C1 segment of cervical spinal cord (tissue), 14 donors: ENCODE data around the gene ABHD12B.
A peak's percentile ranks its signal among the peaks of the same experiment; 100 is the strongest.
"Not testable (repeated sequence)": the region's sequence is repeated elsewhere in the genome, so short reads cannot be mapped to it uniquely, and the experiment has no call there.

ENCODE experiments used
- DNase-seq, 14 donors: peaks; one replicate each; lab custom pipeline; 2025; lab: John Stamatoyannopoulos, UW

ABHD12B gene

GRCh38 chr14:50935126-50936015, 63.5 kb downstream of the ABHD12B start:
- DNase-seq: no peak

GRCh38 chr14:50936016-50936340, 64.1 kb downstream of the ABHD12B start:
- no peak for DNase-seq

- no peak for DNase-seq
Measured at GRCh38 chr14:50936882-50937281, 65.0 kb downstream of the ABHD12B start.

GRCh38 chr14:50937325-50937724, 65.5 kb downstream of the ABHD12B start:
- DNase-seq: no peak

GRCh38 chr14:50937800-50938199, 65.9 kb downstream of the ABHD12B start:
- no peak for DNase-seq

- DNase-seq: no peak
Measured at GRCh38 chr14:50941151-50941550, 69.3 kb downstream of the ABHD12B start.

GRCh38 chr14:50941638-50942037, 69.8 kb downstream of the ABHD12B start:
- not testable (repeated sequence) for DNase-seq

- peak in 1 of 14 donors; percentile 16 for DNase-seq
Measured at GRCh38 chr14:50943261-50943942, 71.5 kb downstream of the ABHD12B start.

GRCh38 chr14:50943943-50944646, 72.2 kb downstream of the ABHD12B start, which contains the start of gene PYGL:
PYGL (minus strand) TSS chr14:50944483; CDS start chr14:50944403, 80 bp downstream.
- DNase-seq: peak in 9 of 14 donors; percentile 13 to 72 (median 47)

GRCh38 chr14:50944647-50945413, 73.0 kb downstream of the ABHD12B start:
- peak in 3 of 14 donors; percentile 8 to 61 (median 50) for DNase-seq

GRCh38 chr14:50946234-50946935, 74.5 kb downstream of the ABHD12B start:
- DNase-seq: no peak

GRCh38 chr14:50947446-50947845, 75.6 kb downstream of the ABHD12B start:
- DNase-seq: no peak

GRCh38 chr14:50948205-50948604, 76.4 kb downstream of the ABHD12B start:
- no peak for DNase-seq

- DNase-seq: no peak
Measured at GRCh38 chr14:50951032-50951431, 79.2 kb downstream of the ABHD12B start.

- no peak for DNase-seq
Measured at GRCh38 chr14:50953502-50953901, 81.6 kb downstream of the ABHD12B start.
